ENCODE results near the gene BMF.

Gene BMF

DNA sequence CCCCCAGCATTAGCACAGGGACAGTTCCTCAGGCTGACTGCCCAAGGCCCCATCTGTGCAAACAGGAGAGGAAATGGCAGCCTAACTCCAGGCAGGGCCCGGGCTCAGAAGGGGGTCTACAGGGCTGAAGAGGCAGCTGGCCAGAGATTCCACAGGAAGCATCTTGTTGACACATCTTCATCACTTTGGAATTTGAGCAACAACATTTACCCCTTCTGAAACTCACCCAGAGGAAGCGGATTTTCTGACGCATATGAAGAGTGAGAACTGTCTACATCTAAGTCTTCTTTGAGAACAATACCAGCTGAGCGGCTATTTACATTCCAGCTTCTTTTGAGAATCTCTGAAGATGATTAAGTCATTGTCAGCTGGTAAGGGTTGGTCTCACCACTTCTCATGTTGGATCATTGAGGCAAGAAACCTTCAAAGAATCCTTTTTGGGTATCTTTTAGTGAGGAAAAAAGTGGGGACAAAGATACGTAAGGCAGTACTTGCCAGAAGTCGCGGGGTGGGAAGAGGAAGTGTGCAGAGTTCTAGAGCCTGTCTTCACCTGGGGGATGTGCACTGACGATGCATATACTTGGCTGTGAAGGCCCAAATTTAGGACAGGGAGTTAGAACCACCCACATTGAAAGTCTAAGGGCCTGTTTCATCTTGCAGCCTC lies 44.3 kb downstream of the BMF start:
- no peak for DNase-seq

DNA sequence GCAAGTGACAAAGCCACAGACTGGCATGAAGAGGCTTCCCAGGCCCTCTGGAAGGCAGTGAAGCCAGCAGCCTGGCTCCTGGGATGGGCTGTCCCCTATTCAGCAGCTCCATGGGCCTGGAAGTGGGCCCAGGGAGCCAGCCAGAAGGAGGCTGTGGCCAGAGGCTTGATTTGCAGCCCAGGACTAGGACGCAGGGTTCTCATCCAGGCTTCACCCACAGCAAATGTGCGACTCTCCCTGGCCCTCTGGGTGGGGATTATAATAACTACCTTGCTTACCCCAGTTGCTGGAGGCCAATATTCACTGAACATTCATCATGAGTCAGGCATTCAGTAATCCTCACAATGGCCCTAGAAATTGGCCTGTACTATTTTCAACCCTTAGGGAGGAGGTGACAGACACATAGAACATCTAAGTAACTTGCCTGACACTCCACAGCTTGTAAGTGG lies 45.1 kb downstream of the BMF start:
- DNase-seq = no peak

DNA sequence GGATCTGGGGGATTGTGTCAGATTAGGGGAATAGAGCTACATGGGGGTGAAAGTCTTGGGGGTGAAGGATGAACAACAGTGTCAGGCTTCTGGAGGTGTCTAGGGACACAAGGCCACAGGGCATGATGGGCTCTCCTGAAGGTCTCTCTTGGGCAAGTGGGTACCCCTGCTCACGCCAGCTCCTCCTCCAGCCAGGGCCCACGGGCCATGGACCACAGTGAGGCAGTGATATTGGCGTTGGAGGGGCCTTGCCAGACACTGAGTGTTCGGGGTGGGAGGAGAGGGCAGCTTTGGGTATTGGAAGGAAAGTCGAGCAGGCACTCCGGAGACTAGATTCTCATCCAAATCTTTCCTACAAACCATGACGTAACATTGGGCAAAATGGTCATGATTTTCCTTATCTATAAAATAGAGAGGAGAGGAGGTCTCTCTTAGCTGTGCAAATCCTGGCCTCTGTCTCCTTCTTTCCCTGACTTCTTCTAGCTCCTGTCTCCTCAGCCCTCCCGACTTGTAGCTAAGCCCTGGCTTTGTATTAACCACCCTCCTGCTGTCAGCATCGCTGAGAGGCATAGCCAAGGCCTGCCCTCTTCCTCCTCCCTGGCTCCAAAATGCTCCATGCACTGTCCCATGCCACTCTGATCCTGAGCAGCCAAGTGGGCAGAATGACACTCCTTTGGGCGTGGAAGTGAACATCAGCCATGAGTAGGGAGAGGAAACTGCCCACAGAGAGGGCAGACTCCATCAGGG lies 45.7 kb downstream of the BMF start:
- DNase-seq = no peak

DNA sequence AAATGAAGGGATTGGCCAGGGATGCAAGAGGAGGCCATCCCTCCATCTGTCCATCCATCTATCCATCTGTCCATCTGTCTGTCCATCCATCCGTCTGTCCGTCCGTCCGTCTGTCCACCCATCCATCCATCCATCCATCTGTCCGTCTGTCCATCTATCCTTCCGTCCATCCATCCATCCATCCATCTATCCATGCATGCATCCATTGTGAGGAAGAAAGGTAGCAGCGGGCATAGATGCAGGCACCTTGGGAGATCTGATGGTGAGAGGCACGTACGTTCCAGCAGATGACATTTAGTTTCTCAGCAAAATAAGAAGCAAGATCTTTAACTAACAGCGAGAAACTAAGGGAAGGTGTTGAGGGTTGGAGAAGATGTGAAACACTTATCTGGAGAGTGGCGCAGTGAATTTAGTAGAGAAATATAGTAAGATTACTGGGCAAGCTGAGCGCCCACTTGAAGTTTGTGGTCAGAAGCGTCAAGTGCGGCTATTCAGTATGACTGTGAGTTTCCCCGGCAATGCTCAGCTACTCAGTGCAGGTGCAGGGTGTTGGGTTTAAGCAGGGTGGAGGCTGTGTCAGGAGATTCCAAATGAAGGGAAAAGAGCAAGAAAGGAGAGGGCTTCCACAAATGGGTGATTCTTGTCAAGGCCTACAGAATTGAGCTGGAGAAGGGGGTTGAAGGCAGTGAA lies 47.3 kb downstream of the BMF start:
- no peak for DNase-seq

DNA sequence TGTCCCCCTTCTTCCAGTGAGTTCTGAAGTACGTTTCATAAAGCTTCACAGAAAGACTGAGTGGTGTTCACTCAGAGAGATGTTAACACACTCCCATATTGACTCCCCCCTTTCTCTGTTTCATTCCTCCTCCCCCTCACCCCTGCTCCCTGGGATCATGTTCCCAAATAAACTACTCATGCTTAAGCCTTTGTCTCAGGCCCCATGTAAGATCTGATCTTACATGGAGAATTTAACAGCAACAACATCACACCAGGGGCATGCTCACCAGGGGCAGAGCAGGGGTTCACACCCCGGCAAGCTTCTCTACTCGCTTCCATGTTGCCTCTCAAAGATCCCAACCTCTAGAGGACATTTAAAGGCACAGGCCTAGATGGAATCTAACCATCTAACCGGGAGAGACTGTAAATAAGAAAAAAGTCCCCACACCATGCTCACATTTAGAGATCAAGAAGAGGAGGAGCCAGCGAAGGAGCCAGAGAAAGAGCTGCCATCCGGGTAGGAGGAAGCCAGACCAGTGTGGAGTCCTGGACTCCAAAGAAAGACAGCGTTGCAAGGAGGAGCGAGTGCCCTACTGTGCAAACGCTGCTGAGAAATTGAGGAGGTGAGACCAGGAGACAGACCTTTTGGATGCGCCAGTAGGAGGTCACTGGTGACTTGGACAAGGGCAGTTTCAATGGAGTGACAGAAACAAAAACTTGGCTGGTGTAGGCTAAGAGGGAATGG lies 48.3 kb downstream of the BMF start:
- no peak for DNase-seq

DNA sequence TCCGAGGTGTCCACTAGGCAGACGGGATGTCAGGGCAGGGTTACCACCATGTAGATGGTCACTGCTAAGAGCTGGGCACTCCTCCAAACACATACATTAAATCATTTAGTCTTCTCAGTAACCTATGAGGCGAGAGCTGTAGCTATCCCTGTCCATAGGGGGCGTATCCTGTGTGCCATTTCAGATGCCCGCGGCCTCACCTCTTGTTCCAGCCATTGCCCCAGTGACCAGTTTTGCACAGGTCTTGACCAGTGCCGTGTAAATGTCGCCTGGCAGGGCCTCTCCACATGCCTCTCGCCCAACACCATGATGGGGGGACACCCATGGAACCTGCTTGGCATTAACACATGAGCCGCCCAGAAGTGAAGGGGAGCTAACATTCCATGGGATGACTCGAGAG lies 48.9 kb downstream of the BMF start:
- no peak for DNase-seq

DNA sequence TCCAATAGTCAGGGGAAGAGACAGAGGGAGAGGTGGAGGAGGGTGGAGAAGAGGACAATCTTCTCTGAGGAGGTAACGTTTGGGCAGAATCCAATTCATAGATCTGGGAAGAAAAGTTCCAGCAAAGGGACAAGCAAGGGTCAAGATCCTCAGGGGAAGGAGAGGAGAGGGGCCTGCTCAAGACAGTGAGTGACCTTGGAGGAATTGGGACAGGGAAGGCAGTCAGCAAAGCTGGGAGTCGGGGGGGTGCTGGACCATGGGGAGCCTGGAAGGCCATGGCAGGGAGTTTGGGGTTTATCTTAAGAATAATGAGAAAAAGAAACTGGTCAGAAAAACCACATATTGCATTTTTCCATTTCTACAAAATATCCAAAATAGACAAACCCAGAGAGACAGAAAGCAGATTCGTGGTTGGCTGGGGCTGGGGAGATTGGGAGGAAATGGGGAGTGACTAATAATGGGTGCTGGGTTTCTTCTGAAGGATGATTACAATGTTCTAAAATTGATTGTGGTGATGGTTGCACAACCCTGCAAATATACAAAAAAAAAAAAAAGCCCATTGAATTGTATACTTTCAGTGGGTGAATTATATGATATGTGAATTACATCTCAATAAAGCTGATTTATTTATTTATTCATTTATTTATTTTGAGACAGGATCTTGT lies 50.1 kb downstream of the BMF start:
- no peak for DNase-seq

DNA sequence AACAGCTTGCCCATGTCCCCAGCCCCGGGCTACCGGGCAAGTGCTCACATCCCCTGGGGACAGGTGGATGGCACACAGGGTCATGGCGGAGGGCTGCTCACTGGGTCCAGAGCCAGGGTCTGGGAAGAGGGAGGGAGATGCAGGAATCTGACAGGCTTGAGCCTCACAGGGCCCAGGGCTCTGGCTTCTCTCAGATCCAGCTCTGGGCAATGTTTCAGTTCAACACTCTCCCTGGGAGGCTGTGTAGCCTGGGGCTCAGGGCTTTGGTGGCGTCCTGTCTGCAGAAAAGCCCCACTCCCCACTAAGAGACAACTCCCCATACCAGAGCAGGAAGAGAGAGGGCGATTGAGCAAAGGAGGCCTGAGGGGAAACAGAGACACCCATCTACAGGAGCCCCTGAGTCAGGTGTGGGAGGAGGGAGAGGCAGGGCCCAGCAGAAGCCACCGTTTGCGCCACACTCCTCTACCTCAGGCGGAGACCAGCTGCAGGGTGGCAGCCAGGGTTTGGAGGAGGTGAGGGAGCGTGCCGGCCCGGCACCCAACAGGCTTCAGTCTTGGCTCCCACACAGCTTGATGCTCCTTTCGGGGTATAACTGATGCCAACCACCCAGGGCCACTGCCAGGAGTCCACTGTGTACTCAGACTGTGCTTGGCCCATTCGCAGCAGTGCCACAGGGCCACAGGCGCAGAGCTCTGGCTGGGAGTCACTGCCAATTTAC lies 52.9 kb downstream of the BMF start:
- no peak for DNase-seq

DNA sequence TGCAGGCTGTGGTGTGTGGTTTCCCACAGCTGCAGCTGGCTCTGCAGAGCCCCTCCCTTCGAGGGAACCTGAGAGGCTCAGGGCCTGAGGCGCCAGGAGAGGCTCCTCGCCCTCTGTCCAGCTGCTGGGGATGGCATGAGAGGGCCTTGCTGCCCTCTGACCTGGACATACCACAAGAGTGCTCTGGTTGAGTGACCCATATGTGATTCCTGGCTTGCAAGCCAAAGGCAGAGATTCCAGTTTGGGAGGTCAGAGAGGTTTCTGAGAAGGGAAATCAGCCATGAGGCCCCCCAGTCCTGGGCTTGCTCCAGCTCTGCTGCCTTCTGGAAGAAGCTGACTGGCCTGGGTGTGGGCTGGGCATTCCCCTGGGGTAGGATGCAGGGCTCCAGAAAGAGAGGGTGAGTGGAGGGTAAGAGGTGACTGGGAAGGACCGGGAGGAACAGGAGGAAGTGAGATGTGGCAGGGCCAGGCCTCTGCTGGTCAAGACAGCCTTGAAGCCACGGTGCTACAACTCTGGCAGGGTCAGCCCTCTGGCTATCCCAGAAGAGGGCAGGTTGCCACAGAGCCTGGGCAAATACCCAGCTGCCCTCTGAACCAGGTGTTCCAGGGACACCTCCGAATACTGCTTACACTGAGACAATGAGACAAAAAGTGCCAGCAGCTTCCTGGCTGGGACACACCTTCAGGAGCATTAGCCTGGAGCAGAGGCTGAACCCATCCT lies 53.7 kb downstream of the BMF start:
- peak; percentile 38 for DNase-seq

DNA sequence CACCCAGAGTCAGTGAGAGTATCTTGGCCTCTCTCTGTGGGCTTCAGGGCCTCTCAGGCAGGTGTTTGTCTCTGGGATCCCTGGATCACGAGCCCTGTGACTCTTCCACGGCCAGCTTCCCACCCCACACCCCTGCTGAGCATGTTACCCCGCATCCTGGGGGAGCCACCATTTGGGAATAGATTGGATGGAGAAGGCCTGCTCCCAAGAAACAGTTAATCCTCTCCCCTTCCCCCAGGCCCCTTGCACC lies 54.1 kb downstream of the BMF start:
- DNase-seq = no peak

DNA sequence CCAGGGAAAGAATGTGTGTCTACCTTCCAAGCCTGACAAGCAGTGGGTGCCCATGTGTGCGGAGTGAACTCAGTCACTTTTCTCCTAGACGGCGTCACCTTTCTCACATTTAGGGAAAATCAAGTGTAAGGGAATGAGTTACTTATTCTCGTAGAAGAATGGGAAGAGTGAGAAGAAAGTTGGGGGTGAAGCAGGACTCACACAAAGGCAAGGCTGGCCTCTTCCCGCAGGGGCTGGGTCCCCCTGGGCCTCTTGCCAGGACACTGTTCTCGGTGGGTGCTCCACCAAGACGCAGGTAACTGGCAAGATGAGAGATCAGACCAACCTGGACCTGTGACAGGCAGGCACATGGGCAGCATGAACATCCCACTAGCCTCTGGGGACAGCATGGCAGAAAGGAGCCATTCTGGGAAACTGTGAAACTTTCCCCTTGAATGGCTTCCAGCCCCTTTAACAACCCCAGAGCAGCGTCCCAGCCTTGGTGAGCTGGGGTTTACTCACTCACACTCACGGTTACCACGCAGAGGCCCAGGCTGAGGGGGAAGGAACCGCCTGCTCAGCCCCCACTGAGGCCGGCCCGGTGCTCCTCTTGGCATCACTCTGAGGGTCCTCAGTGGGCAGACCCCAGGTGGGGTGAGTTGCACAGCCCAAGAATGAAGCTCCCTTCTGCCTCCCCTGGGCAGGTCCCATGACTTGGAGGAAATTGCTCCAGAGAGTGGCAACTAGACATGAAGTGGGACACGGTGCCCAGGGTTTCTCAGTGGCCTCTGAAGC lies 54.7 kb downstream of the BMF start:
- no peak for DNase-seq

DNA sequence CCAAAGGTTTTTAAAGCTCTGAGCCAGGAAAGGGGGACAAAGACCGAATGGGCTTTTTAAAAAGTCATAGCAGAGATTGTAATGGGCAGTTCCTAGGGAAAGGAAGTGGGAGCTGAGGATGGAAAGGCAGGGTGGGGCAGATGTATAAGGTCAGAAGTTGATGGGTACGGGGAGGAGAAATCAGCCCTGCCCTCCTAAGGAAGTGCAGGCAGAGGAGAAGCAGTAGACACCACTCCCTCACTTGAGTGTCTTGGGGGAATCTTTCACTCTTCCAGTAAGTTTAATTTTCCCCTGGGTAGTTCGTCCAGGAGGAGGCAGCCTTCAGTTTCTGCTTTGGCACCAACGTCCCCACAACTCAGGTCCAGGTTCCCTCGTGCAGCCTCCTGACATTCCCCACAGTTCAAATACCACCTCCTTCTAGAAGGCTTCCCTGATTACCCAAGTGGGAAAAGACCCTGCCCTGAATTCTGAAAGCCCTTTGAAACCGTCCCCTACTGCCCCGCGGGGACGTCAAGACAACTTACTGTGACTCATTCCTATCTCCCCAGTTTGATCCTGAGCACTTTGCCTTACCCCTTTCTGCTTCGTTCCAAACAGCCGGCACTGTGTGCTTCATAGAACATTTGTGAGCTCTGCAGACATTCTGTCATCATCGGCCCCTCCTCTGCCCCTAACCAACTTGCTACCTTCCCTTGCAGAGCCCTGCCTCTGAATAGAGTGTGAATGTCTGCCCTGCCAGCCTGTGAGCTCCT lies 55.4 kb downstream of the BMF start:
- DNase-seq = no peak

DNA sequence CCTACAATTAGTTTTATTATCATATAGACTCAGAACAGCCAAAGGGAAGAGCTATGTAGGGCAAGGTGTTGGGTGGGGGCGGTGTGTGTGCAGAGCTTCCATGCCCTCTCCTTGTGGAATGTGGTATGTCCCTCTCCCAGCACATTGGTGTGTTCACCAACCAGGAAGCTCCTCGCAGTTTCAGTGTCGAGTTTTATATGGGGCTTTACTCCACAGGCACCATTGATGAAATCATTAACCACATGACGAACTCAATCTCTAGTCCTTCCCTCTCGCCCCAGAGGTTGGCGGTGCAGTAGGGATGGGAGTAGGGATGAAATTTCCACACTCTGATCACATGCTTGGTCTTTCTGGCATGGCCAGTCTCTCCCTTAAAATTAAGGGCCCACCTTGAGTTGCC lies 56.1 kb downstream of the BMF start:
- DNase-seq = no peak

DNA sequence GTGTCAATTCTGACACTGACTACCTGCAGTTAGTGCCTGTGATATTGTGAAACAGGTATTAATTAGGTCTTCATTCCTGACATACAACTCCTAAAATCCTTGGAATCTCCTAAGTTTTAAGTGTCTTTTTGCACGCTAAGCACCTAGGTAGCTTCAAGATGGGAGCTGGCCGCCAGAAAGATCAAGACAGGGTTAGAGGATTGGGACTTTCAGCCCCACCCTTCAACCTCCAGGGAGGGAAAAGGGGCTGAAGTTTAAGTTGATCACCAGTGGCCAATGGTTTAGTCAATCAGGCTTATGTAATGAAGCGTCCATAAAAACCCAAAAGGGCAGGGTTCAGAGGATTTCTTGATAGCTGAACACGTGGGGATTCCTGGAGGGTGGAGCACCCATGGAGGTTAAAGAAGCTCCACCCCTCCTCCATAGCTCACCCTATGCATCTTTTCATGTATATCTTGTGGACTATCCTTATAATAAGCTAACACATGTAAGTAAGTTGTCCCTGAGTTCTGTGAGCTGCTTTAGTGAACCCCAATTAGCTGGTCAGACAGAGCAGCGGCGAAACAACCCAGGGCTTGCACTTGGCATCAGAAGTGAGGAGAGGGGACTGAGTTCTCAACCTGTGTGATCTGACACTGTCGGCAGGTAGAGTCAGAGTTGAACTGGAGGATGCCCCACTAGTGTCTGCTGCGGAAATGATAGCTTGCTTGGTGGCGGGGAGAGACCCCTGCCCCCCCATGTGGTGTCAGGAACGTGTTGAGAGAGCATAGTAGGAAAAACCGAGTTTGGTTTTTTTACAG lies 56.9 kb downstream of the BMF start:
- DNase-seq = no peak

DNA sequence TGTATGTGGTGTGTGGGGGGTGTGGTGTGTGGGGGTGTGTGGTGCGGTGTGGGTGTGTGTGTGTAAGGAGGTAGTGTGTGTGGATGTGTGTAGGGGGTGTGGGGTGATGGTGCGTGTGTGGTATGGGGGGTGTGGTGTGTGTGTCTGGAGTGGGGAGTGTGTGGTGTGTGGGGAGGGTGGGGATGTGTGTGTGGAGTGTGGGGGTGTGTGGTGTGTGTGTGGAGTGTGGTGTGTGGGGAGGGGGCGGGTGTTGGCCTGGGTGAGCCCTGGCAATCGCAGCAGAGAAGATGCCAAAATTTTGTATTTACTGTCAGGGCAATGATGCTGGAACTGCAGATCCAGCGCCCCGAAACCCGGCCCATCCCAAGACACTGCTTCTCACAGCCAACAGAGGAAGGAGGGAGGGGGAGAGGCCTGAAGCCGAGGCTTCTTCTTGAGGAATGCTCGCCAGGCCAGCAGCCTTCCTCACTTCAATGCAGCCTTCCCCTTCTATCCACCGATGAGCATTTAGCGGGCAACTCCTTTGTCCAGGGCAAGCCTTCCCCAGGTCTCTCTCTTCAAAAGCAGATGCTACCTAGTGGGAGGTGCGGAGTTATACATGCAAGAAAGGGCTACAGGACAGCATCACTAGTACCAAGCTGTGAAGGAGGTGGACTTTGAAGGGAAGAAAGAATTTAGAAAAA lies 57.8 kb downstream of the BMF start:
- DNase-seq = peak; percentile 38

DNA sequence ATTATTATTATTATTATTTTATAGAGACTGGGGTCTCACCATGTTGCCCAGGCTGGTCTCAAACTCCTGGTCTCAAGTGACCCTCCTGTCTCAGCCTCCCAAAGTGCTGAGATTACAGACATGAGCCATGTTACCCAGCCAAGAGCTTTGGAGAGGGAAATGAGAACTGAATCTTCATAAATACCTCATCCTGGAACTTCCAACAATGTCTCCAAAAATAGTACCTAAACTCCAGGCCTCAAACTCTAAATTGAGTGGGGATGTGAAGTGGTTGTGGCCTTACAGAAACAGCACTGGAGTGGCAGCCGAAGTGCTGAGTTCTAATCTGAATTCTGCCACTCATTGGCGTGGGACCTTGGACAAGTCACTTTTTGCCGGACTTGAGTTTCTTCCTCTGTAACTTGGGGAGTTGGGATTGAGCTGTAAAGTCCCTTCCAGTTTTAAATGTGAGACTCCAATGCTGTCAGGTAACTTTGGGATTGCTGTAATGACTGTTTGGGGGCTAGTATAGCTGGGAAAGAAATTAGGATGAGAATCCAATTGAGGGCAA lies 59.7 kb downstream of the BMF start:
- no peak for DNase-seq

DNA sequence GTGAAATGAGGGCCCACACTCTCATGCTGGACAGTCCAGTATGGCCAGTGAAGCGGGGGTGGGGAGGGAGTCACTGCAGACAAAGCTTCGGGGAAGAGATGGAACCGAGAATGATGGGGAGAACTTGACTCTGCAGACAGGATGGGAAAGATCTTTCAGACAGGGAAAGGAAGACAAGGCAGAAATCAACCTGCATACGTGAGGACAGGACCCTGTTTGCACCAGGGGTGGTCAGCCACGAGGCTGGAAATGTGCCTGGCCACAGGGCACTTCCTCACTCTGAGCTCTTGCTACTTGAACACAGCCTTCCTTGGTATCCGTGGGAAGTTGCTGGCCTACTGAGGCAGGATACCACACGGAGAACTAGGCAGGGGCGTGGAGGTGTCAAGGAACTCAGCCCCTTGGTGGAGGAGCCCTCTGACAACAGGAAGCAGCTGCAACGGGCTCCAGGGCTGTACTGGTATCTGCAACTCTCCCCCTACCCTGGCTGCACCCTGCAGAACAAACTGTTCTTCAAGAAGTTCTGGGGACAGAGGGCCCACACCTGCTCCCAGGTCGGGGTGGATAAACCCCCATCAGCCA lies 60.4 kb downstream of the BMF start:
- peak; percentile 47 for DNase-seq
